GM21529 (cell line): ENCODE measurements around the gene MDC1.

Experiments
- ATAC-seq: cut with Tn5 transposase; IDR thresholded peaks from one replicate; pipeline ENCODE4 v1.9.1; 2021; ENCODE audit not compliant: unreplicated experiment

The MDC1 gene

GRCh38 chr6:30705620-30706019, 11.5 kb downstream of the MDC1 start:
- ATAC-seq, result no peak

- ATAC-seq, result no peak
These were observed 13.3 kb downstream of the MDC1 start for GRCh38 chr6:30703821-30704220.

- no peak for ATAC-seq
These were observed 14.1 kb downstream of the MDC1 start for GRCh38 chr6:30703011-30703410.

- ATAC-seq, result no peak
These were observed 16.7 kb downstream of the MDC1 start for GRCh38 chr6:30700340-30700739.

- ATAC-seq, result no peak
These were observed 20.6 kb downstream of the MDC1 start for GRCh38 chr6:30696432-30696831.

- no peak for ATAC-seq
These were observed 25.8 kb downstream of the MDC1 start for GRCh38 chr6:30691208-30691847.

GRCh38 chr6:30690403-30691207, 26.5 kb downstream of the MDC1 start, which contains the start of gene NRM:
NRM (minus strand) TSS chr6:30690984; CDS start chr6:30690974, 10 bp downstream.
- ATAC-seq, result no peak

GRCh38 chr6:30689985-30690384, 27.1 kb downstream of the MDC1 start:
- no peak for ATAC-seq

GRCh38 chr6:30689022-30689865, 27.8 kb downstream of the MDC1 start:
- no peak for ATAC-seq

- no peak for ATAC-seq
These were observed 28.5 kb downstream of the MDC1 start for GRCh38 chr6:30688569-30688968.

GRCh38 chr6:30687659-30688431, 29.2 kb downstream of the MDC1 start:
- no peak for ATAC-seq

- peak; percentile 44 for ATAC-seq
These were observed 30.0 kb downstream of the MDC1 start for GRCh38 chr6:30686908-30687658.

- ATAC-seq, result peak; percentile 13
These were observed 30.8 kb downstream of the MDC1 start, which contains the start of gene PPP1R18 for GRCh38 chr6:30686009-30686907. PPP1R18 (minus strand) TSS chr6:30686645; CDS start chr6:30686018, 627 bp downstream.

- ATAC-seq, result no peak
These were observed 31.7 kb downstream of the MDC1 start for GRCh38 chr6:30685157-30686008.

- no peak for ATAC-seq
These were observed 32.5 kb downstream of the MDC1 start for GRCh38 chr6:30684386-30685156.

GRCh38 chr6:30683980-30684338, 33.1 kb downstream of the MDC1 start:
- ATAC-seq, result no peak
